ENCODE data around the gene ATP9A. TPM values are rescaled to one million over a fixed set of nuclear protein-coding genes. Genes with fewer than 3 reads are reported as not detected.
"Not testable (repeated sequence)": the region's sequence is repeated elsewhere in the genome, so short reads cannot be mapped to it uniquely, and the experiment has no call there.

ATP9A gene
- total RNA-seq, 4 donors from 2014 or later, result 52.5 to 72.8 (median 61.7) TPM

DNA sequence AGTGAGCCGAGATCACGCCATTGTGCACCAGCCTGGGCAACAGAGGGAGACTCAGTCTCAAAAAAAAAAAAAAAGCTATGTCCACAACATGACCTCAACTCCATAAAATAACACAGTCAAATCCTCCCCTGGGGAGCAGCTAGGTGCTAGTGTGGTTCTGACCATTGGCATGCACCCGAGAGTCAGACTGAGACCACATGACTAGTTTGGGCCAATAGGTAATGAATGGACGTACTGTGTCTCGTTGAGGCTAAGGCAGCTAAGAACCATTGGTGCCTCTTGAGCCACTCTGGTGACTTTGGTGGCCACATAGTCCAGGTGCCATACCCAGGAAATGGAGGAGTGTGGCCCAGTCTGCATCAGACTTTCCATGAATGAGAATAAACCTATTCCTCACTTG, 40.3 kb downstream of the ATP9A start:
- H3K27ac ChIP-seq, result no peak overlapping the region
- WGBS, 2 donors, result 91 to 98% methylated on average over 5 of the region's 5 CpGs
- no peaks in the 10 kb centered on the region for H3K36me3 ChIP-seq
- intact Hi-C loops (cut with DNase I), result no loop called here
- H3K27me3 ChIP-seq, result no peaks in the 10 kb centered on the region
- peaks cover 9 to 10% of the 10 kb centered on the region in 2 donors for H3K4me1 ChIP-seq
- TF ChIP-seq, protein P1, sequence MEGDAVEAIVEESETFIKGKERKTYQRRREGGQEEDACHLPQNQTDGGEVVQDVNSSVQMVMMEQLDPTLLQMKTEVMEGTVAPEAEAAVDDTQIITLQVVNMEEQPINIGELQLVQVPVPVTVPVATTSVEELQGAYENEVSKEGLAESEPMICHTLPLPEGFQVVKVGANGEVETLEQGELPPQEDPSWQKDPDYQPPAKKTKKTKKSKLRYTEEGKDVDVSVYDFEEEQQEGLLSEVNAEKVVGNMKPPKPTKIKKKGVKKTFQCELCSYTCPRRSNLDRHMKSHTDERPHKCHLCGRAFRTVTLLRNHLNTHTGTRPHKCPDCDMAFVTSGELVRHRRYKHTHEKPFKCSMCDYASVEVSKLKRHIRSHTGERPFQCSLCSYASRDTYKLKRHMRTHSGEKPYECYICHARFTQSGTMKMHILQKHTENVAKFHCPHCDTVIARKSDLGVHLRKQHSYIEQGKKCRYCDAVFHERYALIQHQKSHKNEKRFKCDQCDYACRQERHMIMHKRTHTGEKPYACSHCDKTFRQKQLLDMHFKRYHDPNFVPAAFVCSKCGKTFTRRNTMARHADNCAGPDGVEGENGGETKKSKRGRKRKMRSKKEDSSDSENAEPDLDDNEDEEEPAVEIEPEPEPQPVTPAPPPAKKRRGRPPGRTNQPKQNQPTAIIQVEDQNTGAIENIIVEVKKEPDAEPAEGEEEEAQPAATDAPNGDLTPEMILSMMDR (IDR thresholded peaks at IDR 0.05), result no peak
- no peak for TF ChIP-seq POLR2A (IDR thresholded peaks at IDR 0.05)
- H3K4me3 ChIP-seq (replicated peaks in 1 of 3), result no peak overlapping the region
- H3K9me3 ChIP-seq, result no peaks in the 10 kb centered on the region
- no peak for DNase-seq

DNA sequence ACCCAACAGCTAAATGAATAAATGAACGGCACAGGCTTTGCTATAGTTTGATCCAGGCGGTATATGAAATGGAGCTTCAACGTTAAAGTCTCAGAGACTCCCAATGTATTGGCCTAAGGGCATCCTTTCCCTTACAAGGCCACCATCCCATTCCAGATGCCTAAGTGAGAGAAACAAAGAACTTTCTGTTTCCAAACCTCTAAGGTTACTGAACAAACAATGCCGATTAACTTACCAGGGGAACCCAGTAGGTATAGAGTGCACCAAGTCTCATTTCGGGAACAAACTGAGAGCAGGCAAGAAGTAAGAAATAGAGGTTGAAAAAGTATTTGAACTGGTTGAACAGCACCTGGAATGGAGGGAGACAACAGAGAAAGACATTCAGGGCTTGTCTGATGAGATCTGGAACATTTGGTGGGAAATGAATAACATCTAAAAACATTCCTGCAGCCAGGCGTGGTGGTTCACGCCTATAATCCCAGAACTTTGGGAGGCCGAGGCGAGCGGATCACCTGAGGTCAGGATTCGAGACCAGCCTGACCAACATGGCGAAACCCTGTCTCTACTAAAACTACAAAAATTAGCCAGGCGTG, 42.5 kb downstream of the ATP9A start:
- H3K27ac ChIP-seq, result no peak overlapping the region
- no peak for DNase-seq
- intact Hi-C loops (cut with DNase I), result no loop called here
- H3K27me3 ChIP-seq, result no peaks in the 10 kb centered on the region
- no peaks in the 10 kb centered on the region for H3K36me3 ChIP-seq
- TF ChIP-seq POLR2A (IDR thresholded peaks at IDR 0.05), result no peak
- TF ChIP-seq, protein P1 (IDR thresholded peaks at IDR 0.05), result no peak
- no peak overlapping the region for H3K4me3 ChIP-seq (replicated peaks in 1 of 3)
- H3K9me3 ChIP-seq, result no peaks in the 10 kb centered on the region
- 92 to 94% methylated on average over 13 of the region's 13 CpGs for WGBS, 2 donors
- no peaks in the 10 kb centered on the region for H3K4me1 ChIP-seq

DNA sequence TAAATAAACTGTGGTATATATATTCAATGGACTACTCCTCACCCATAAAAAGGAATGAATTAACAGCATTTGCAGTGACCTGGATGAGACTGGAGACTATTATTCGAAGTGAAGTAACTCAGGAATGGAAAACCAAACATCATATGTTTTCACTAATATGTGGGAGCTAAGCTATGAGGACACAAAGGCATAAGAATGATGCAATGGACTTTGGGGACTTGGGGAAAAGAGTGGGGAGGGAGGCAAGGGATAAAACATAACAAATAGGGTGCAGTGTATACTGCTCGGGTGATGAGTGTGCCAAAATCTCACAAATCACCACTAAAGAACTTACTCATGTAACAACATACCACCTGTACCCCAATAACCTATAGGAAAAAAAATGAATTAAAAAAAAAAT, 45.2 kb downstream of the ATP9A start:
- H3K9me3 ChIP-seq; H3K27me3 ChIP-seq; H3K36me3 ChIP-seq; intact Hi-C loops (cut with DNase I); H3K4me1 ChIP-seq; H3K4me3 ChIP-seq (replicated peaks in 1 of 3); DNase-seq; H3K27ac ChIP-seq: not testable (repeated sequence)
- WGBS, 2 donors, result 80 to 97% methylated on average over 2 of the region's 2 CpGs

DNA sequence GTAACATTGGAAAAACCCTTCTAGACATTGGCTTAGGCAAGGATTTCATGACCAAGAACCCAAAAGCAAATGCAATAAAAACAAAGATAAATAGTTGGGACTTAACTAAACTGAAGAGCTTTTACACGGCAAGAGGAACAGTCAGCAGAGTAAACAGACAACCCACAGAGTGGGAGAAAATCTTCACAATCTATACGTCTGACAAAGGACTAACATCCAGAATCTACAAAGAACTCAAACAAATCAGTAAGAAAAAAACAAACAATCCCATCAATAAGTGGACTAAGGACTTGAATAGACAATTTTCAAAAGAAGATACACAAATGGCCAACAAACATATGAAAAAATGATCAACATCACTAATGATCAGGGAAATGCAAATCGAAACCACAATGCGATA, 45.9 kb downstream of the ATP9A start:
- 74 to 76% methylated on average over 4 of the region's 4 CpGs for WGBS, 2 donors
- H3K9me3 ChIP-seq; intact Hi-C loops (cut with DNase I); H3K4me3 ChIP-seq (replicated peaks in 1 of 3); H3K27me3 ChIP-seq; H3K4me1 ChIP-seq; DNase-seq; H3K36me3 ChIP-seq: not testable (repeated sequence)
- H3K27ac ChIP-seq, result peak overlapping the region in 1 of 3 donors; percentile 54

DNA sequence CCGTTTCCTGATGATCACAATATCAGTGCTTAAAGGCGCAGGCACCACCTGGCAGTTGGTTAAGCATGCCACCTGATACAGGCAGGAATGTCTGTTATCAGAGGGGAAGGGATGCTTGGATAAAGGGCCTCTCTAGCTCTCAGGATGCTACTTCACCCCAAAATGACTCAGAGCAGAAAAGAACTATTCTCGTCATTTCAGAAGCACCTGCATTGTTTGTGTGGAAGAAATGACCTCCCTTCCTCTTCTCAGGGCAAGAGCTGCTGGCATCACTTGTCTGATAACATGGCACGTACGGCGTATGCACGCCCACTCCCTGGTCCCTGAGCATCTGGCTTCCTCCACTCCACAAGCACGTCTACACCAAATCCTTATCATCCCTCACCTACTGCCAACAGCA, 47.3 kb downstream of the ATP9A start:
- TF ChIP-seq, protein P1 (IDR thresholded peaks at IDR 0.05), result no peak
- TF ChIP-seq POLR2A (IDR thresholded peaks at IDR 0.05), result no peak
- H3K4me3 ChIP-seq (replicated peaks in 1 of 3), result no peak overlapping the region
- H3K36me3 ChIP-seq, result no peaks in the 10 kb centered on the region
- 78 to 88% methylated on average over 8 of the region's 8 CpGs for whole genome bisulfite sequencing, 2 donors
- no peak overlapping the region for H3K27ac ChIP-seq
- no peaks in the 10 kb centered on the region for H3K27me3 ChIP-seq
- H3K9me3 ChIP-seq, result no peaks in the 10 kb centered on the region
- peaks cover 1 to 2% of the 10 kb centered on the region in 2 donors for H3K4me1 ChIP-seq
- no peak for DNase-seq
- intact Hi-C loops (cut with DNase I), result no loop called here

DNA sequence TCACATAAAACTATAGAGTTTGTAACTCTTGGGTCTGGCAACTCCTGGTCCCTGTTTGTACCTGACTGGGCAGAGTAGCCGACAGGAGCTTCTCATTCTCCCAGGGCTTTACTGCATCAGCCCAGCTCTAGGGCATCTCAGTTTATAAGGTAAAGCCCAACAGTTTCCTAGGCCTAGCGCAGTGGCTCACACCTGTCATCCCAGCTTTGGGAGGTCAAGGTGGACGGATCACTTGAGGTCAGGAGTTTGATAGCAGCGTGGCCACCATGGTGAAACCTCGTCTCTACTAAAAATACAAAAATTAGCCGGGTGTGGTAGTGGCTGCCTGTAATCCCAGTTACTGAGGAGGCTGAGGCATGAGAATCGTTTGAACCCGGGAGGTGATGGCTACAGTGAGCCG, 47.8 kb downstream of the ATP9A start:
- TF ChIP-seq, protein P1 (IDR thresholded peaks at IDR 0.05), result no peak
- no peak for TF ChIP-seq POLR2A (IDR thresholded peaks at IDR 0.05)
- intact Hi-C loops (cut with DNase I), result no loop called here
- H3K4me1 ChIP-seq, result peaks cover 6% of the 10 kb centered on the region in 2 donors
- H3K27ac ChIP-seq, result no peak overlapping the region
- H3K27me3 ChIP-seq, result no peaks in the 10 kb centered on the region
- WGBS, 2 donors, result 95 to 97% methylated on average over 9 of the region's 9 CpGs
- H3K4me3 ChIP-seq (replicated peaks in 1 of 3), result no peak overlapping the region
- no peaks in the 10 kb centered on the region for H3K9me3 ChIP-seq
- DNase-seq, result no peak
- no peaks in the 10 kb centered on the region for H3K36me3 ChIP-seq
